ENCODE measurements around the gene TMEM130.

Gene TMEM130

GRCh38 chr7:98887038-98887437 is 17.2 kb upstream of the TMEM130 start:
- no peak overlapping the region for H3K4me3 ChIP-seq (ENCODE audit: low read length)
- DNase-seq (ENCODE audit: low read depth) = no peak
- TF ChIP-seq CTCF (IDR thresholded peaks at IDR 0.05; ENCODE audit: insufficient read depth, low read depth, low read length, missing control alignments) = no peak

- TF ChIP-seq CTCF (IDR thresholded peaks at IDR 0.05; ENCODE audit: insufficient read depth, low read depth, low read length, missing control alignments) = no peak
- H3K4me3 ChIP-seq (ENCODE audit: low read length) = no peak overlapping the region
- no peak for DNase-seq (ENCODE audit: low read depth)
Measured at GRCh38 chr7:98884416-98884815, 14.6 kb upstream of the TMEM130 start.

GRCh38 chr7:98881561-98882315 is 11.9 kb upstream of the TMEM130 start:
- DNase-seq (ENCODE audit: low read depth) = peak; percentile 75
- no peak for TF ChIP-seq CTCF (IDR thresholded peaks at IDR 0.05; ENCODE audit: insufficient read depth, low read depth, low read length, missing control alignments)
- H3K4me3 ChIP-seq (ENCODE audit: low read length) = no peak overlapping the region

GRCh38 chr7:98880485-98880884 is 10.7 kb upstream of the TMEM130 start:
- no peak for DNase-seq (ENCODE audit: low read depth)
- no peak overlapping the region for H3K4me3 ChIP-seq (ENCODE audit: low read length)
- TF ChIP-seq CTCF (IDR thresholded peaks at IDR 0.05; ENCODE audit: insufficient read depth, low read depth, low read length, missing control alignments) = no peak

- no peak for DNase-seq (ENCODE audit: low read depth)
- H3K4me3 ChIP-seq (ENCODE audit: low read length) = peak overlapping the region; percentile 86
- TF ChIP-seq CTCF (IDR thresholded peaks at IDR 0.05; ENCODE audit: insufficient read depth, low read depth, low read length, missing control alignments) = no peak
Measured at GRCh38 chr7:98879979-98880315, 10.1 kb upstream of the TMEM130 start.

GRCh38 chr7:98879198-98879978 is 9.6 kb upstream of the TMEM130 start:
- DNase-seq (ENCODE audit: low read depth) = peak; percentile 54
- peak overlapping the region; percentile 86 for H3K4me3 ChIP-seq (ENCODE audit: low read length)
- TF ChIP-seq CTCF (IDR thresholded peaks at IDR 0.05; ENCODE audit: insufficient read depth, low read depth, low read length, missing control alignments) = peak; percentile 42
